ENCODE measurements around the gene CPA5.
A peak's percentile ranks its signal among the peaks of the same experiment; 100 is the strongest.

CPA5 gene

DNA sequence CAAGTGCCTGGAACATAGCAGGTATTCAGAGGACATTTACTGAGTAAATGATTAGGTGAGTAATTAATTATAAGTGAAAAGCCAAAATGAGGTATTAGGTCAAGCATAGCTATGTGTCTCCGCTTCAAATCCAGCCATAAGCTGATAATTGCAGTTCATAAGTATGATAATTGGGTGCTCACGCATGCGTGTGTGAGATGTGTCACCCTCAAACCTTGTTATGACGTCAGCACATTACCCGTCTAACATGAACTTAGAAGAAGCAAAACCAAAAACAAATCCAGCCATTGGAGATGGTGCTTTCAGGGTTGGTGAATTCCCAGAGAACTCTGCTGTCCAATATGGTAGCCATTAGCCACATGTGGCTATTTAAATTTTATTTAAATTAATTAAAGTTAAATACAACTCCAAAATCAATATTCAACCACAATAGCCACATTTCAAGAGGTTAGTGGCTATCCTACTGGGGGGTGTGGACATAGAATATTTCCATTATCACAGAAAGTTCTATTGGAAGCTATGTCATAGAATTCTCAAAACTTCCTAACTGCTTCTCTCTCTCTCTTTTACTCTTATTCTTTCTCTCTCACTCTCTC lies at the start of gene CPA5:
TSS of gene CPA5 (plus strand) at position 546 of the 596 bp plus-strand sequence. CDS start 1,670 bp downstream, outside the sequence.
- no peak for DNase-seq (ENCODE audit: low read depth)

- DNase-seq (ENCODE audit: low read depth): peak; percentile 66
Measured at GRCh38 chr7:130296221-130296951, 48.2 kb upstream of the CPA5 start.

DNA sequence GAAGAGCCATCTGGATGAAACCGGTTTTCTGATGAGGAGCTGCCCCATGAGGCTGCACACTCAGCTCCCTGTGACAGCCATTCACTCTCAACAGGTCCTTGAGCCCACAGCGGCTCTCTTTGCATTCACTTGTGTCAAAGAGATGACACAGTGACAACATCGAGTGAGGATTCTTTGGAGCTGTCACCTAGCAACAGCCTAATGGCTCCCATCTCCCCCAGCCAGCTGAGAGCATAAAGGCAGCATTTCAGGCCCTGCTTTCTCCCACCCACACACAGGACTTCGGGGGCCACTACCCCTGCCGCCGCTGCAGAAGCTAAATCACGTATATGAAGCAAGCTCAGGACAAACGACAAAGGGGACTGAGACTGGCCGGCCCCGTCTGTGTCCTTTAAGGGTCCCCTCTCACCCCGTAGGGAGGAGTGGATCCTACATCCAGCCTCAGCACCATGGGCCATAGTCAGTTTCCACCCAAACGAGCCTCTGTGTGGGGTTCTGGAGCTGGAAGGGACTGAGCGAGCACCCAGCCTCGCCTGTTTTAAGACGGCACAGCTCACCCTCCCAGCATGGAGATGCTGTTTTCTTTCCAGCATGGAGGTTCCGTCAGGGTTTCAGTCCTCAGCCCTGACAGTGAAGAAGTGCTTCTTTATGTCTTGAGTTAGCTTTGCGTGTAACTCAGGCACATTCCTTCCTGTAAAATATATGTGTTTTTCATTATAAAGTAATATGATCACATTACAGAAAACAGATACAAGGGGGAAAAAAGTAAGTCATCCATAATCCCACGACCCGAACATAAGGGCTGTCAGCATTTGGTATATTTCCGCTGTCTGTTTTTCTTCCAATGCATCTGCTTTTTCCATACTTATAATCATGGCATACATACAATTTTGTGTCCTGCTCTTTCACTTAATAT lies 46.7 kb upstream of the CPA5 start:
- DNase-seq (ENCODE audit: low read depth): no peak

- DNase-seq (ENCODE audit: low read depth): no peak
Measured at GRCh38 chr7:130298544-130299326, 45.9 kb upstream of the CPA5 start.

- no peak for DNase-seq (ENCODE audit: low read depth)
Measured at GRCh38 chr7:130299866-130300265, 44.8 kb upstream of the CPA5 start.

DNA sequence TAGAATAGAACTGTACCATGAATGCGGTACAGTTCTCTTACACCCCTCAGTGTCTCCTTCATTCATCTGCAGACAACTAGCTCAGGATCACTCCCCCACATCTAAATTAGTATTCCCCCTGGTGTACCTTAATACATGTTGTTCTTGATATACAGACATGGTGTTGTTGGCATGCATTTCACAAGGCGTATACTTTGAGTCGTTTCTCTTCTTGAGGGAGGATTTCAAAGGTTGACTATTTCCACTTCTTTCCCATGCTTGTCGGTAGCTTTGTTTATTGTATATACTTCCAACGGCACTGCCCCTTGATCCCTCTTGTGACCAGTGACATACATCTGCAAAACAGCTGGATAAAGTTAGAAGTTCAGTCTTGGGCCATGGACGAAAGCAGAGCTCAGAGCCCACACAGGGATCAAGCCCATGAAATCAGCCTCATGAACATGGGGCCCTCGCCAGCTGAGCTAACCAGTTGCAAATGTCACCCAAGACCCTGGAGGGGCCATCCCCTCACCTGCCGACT lies 43.1 kb upstream of the CPA5 start:
- no peak for DNase-seq (ENCODE audit: low read depth)

GRCh38 chr7:130302649-130303048 lies 42.0 kb upstream of the CPA5 start:
- DNase-seq (ENCODE audit: low read depth): no peak

- DNase-seq (ENCODE audit: low read depth): no peak
Measured at GRCh38 chr7:130303127-130303526, 41.5 kb upstream of the CPA5 start.

DNA sequence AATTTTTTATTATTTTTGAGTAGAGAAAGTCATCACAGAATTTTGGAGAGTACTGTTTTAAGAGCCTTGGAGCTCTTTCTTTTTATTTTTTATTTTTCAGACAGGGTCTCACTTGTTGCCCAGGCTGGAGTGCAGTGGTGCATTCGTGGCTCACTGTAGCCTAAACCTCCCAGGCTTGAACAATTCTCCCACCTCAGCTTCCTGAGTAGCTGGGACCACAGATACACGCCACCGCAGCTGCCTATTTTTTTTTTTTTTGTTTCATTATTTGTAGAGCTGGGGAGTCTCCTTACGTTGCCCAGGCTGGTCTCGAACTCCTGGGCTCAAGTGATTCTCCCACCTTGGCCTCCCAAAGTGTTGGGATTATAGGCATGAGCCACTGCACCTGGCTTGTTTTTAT lies 41.1 kb upstream of the CPA5 start:
- no peak for DNase-seq (ENCODE audit: low read depth)

- no peak for DNase-seq (ENCODE audit: low read depth)
Measured at GRCh38 chr7:130303982-130304381, 40.6 kb upstream of the CPA5 start.

DNA sequence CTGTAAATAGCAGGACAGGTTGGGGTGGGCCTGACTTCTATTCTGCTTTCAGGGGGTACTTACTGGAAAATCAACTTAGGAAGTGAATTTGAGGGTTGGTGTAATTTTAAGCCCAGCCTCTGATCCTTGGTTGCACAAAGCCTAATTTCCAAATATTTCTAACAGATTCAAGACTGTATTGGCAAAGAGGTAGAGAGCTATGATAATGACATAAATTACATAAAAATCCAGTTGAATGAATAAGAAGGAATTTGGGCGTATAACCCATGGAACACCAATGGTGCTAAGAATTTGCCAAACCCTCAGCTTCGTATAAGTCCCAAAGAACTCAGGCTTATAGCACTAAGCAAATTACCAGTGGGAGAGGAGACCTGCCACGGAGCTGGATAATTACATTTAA lies 39.7 kb upstream of the CPA5 start:
- no peak for DNase-seq (ENCODE audit: low read depth)

GRCh38 chr7:130305433-130306042 lies 39.1 kb upstream of the CPA5 start:
- DNase-seq (ENCODE audit: low read depth): no peak

GRCh38 chr7:130309986-130310385 lies 34.6 kb upstream of the CPA5 start:
- DNase-seq (ENCODE audit: low read depth): no peak

DNA sequence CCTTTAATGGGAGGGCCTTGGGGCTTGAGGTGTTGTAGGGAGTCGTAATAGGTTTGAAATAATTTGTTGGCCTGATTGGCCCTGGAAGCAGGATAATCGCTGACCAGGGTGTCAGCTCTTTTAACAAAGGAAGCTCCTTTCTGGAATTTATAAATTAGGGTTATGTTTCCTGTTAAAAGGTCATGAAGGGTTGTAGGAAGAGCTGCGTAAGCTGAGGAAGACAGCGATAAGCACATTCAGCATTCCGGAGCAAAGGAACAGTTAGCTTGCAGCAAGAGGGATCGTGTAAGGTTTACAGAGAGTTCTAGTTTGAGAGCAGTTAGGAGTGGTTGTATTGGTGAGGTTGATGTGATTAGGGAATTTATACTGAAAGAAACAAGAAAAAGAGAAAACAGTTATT lies 30.3 kb upstream of the CPA5 start:
- no peak for DNase-seq (ENCODE audit: low read depth)

- no peak for DNase-seq (ENCODE audit: low read depth)
Measured at GRCh38 chr7:130319541-130319940, 25.1 kb upstream of the CPA5 start.

GRCh38 chr7:130321542-130322229 lies 22.9 kb upstream of the CPA5 start:
- DNase-seq (ENCODE audit: low read depth): peak; percentile 80

GRCh38 chr7:130322615-130323014 lies 22.0 kb upstream of the CPA5 start:
- DNase-seq (ENCODE audit: low read depth): no peak

DNA sequence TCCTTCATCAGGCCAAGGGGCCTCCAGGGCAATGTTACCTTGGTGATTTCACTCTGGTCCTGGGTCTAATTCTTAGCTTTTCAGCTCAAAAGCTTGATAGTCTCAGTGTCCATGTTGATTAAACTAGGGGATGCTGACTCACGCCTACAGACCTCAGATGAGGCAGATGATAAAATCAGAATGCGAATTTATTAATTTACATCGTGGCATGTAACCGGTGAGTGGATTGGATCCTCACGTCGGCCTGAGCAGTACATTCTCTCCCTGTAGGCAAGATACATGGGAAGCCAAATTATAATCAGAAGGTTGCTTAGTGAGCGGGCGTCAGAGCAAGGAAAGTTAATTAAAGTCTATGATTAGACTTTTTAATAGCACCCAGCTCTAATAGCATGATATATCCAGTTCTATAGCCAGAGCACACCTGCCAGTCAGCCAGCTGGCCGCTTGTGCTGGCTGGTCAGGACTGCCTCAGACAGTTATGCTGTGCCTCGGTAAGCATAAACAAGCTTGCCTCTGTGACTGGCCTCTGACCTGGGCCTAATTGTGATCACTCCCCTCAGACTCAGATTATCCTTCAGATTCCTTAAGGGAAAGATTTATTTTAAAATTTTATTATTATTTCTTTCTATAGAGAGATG lies 20.2 kb upstream of the CPA5 start:
- peak; percentile 39 for DNase-seq (ENCODE audit: low read depth)

DNA sequence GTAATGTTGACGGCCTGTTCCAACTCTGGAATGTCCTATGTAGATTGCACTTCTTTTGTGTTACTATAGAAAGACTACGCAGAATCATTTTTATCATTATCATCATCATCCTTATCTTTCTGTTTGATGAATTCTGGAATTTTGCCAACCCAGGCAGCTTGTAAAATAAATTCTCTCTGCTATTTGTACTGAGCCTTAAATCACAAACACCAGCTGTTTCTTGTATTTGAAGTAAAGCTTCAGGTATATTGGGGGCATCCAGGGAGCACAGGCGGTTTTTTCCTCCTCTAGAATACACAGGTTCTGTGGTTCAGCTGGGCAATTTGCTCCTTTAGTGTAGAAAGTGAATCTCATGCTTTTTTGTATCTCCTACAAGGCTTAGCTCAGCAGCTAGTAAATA lies 14.9 kb upstream of the CPA5 start:
- no peak for DNase-seq (ENCODE audit: low read depth)
